Psoas muscle (tissue), 8 donors: Measurements from ENCODE around the gene JADE2. TPM values are rescaled to one million over a fixed set of nuclear protein-coding genes. Genes with fewer than 3 reads are reported as not detected.
A peak's percentile ranks its signal among the peaks of the same experiment; 100 is the strongest.

Experiments used
- ATAC-seq, 4 donors: fragments of 200-7000 bp; cut with Tn5 transposase; one replicate each; pipeline ENCODE4 v1.9.1; 2020; ENCODE audit warnings: moderate library complexity in 3 of 4, mild to moderate bottlenecking in 2 of 4
- DNase-seq, 2 donors: peaks; one replicate each; pipeline ENCODE4 v3.0.0-alpha.2; 2020
- H3K27ac ChIP-seq: fragments of 200-600 bp; one replicate; pipeline ENCODE4 v1.8.0; 2022
- H3K27me3 ChIP-seq, 3 donors: fragments of 200-600 bp in 1 of 3; one replicate each; pipeline versions ENCODE4 v1.6.1 to v1.8.0; 2013 to 2022; ENCODE audit warnings: low read length in 2 of 3, mild to moderate bottlenecking in 2 of 3, moderate library complexity in 1 of 3; ENCODE audit not compliant: insufficient read depth in 3 of 3
- H3K36me3 ChIP-seq, 2 donors: fragments of 200-600 bp in 1 of 2; one replicate each; pipeline versions ENCODE4 v1.6.1 to v1.8.0; 2013 to 2022; ENCODE audit warnings: low read depth in 1 of 2, mild to moderate bottlenecking in 1 of 2, moderate library complexity in 1 of 2; ENCODE audit not compliant: insufficient read depth in 1 of 2
- H3K4me1 ChIP-seq: fragments of 200-600 bp; one replicate; pipeline ENCODE4 v1.8.0; 2022
- H3K4me3 ChIP-seq: fragments of 200-600 bp; one replicate; pipeline ENCODE4 v1.8.0; 2022; ENCODE audit warnings: mild to moderate bottlenecking
- H3K9me3 ChIP-seq: fragments of 200-600 bp; one replicate; pipeline ENCODE4 v1.8.0; 2022
- WGBS, 3 donors: extraction: QIAGEN DNeasy Blood & Tissue Kit; methylation state at CpG; one replicate each; pipeline versions ENCODE4 v1.1.6 to v1.1.7; 2013; 5-methylcytosine and 5-hydroxymethylcytosine counted together
- intact Hi-C, 2 donors: fragments of 100-400 bp; cut with DNase I; formaldehyde crosslinking; loops; one replicate each; pipeline versions ENCODE4 v1.11.0 to v1.14.2; 2022
- polyA plus RNA-seq, 3 donors: library from polyadenylated mRNA; stranded (reverse); fragments of 200-250 nt; gene quantifications; one replicate each; pipeline ENCODE4 v1.2.3, GENCODE V29; 2013
- total RNA-seq, 4 donors: library from RNA; stranded (reverse); fragmentation: NEBNext Ultra II Directional in 2 of 4; extraction: Animal tissue kit (Norgen Biotek cat#: 25700) in 2 of 4; gene quantifications; one replicate each; pipeline versions ENCODE4 v1.2.1 to v1.2.4, GENCODE V29; 2021 to 2023
- TF ChIP-seq, protein P1 (sequence below): fragments of 200-600 bp; IDR thresholded peaks from one replicate; pipeline ENCODE4 v1.8.0; 2022; ENCODE audit warnings: antibody characterized with exemption
- donor health status: healthy with polysubstance abuse.
- donor health status: DM: no; HTN: no; CAD: no; lungs with moderate emphysema.
- donor health status: Bipolar disorder and iron deficiency.
- donor health status: healthy.
- donor health status: DM: yes; HTN: yes; CAD: no.
- donor health status: DM: no; HTN: no; CAD: no.
- donor health status: DM: no; HTN: no; CAD: no.
- donor health status: DM: yes; HTN: yes; CAD: no.

Gene JADE2
- total and polyA plus RNA-seq, 7 donors = 5.0 to 15.1 (median 10.1) TPM

DNA sequence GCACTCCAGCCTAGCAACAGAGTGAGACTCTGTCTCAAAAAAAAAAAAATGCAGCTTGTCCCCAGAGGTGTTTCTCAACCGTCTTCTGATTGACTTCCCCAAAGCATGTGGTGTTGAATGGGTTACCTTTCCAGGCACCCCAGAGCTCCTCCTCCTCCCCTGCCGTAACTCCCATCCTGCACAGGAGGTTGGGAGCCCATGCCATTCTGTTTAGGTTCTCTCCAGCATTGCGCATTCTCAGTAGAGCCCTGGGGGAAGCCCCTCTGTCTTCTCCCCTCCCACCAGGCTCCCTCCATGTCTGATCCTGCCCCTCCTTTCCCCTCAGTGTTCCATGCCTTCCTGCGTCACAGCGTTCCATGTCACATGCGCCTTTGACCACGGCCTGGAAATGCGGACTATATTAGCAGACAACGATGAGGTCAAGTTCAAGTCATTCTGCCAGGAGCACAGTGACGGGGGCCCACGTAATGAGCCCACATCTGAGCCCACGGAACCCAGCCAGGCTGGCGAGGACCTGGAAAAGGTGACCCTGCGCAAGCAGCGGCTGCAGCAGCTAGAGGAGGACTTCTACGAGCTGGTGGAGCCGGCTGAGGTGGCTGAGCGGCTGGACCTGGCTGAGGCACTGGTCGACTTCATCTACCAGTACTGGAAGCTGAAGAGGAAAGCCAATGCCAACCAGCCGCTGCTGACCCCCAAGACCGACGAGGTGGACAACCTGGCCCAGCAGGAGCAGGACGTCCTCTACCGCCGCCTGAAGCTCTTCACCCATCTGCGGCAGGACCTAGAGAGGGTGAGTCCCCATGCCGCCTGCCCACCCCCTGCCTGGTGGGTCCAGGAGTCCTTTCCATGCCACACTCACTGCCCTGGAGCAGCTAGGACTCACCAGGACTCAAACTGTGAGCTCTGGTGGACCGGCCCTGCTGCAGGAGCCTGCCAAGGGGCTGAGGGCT is 40.6 kb downstream of the JADE2 start:
- intact Hi-C loops = no loop called here
- ATAC-seq = no peak
- no peak for DNase-seq
- Histone ChIP-seq H3K9me3 (no peaks in the 10 kb centered on the region), H3K4me3 (no peak overlapping the region), H3K36me3 (peaks cover 0 to 65% of the 10 kb centered on the region in 2 donors), H3K4me1 (peaks cover 46% of the 10 kb centered on the region), H3K27ac (no peak overlapping the region), H3K27me3 (no peaks in the 10 kb centered on the region)
- 95 to 97% (median 96%) methylated on average over 28 of the region's 28 CpGs for WGBS, 3 donors
- TF ChIP-seq, protein P1, sequence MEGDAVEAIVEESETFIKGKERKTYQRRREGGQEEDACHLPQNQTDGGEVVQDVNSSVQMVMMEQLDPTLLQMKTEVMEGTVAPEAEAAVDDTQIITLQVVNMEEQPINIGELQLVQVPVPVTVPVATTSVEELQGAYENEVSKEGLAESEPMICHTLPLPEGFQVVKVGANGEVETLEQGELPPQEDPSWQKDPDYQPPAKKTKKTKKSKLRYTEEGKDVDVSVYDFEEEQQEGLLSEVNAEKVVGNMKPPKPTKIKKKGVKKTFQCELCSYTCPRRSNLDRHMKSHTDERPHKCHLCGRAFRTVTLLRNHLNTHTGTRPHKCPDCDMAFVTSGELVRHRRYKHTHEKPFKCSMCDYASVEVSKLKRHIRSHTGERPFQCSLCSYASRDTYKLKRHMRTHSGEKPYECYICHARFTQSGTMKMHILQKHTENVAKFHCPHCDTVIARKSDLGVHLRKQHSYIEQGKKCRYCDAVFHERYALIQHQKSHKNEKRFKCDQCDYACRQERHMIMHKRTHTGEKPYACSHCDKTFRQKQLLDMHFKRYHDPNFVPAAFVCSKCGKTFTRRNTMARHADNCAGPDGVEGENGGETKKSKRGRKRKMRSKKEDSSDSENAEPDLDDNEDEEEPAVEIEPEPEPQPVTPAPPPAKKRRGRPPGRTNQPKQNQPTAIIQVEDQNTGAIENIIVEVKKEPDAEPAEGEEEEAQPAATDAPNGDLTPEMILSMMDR = no peak

GRCh38 chr5:134566741-134567221 is 41.3 kb downstream of the JADE2 start:
- Histone ChIP-seq H3K27me3 (no peaks in the 10 kb centered on the region), H3K27ac (peak overlapping the region; percentile 88), H3K4me1 (peaks cover 48% of the 10 kb centered on the region), H3K9me3 (no peaks in the 10 kb centered on the region), H3K4me3 (no peak overlapping the region), H3K36me3 (peaks cover 0 to 61% of the 10 kb centered on the region in 2 donors)
- 87 to 94% (median 92%) methylated on average over 13 of the region's 13 CpGs for WGBS, 3 donors
- intact Hi-C loops = no loop called here
- ATAC-seq (no peak), DNase-seq (peak in 1 of 2 donors; percentile 48)
- TF ChIP-seq, protein P1 = no peak

DNA sequence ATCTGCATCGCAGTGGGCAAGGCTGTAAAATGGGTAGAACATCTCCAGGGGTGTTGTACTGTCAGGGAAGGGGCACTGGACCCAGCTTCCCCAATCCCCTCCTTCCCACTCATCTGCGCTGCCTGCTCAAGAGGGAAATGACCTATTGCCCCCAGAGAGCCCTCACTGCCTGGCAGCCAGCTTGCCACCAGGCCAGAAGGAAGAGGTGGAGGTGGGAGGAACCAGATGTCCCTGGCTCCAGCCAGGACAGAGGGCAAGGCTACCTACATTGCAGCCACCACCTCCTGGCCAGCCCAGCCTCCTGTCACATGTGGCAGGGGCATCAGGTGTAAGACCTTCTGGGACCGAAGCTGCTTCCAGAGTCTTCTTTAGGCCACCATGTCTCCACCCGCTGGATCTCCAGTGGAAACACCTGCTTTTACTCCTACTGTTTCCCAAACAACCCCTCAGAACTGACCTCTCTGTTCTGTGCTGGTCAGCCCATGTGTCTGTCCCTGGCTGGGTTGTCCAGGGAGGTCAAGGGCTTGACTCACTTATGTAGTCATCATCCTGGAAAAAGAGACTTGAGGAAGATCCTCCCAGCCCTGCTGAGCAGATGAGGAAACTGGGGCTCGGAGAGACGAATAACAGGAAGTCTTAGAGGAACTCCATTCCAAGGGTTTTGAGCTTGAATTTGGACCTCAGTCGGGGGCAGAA is 42.3 kb downstream of the JADE2 start:
- TF ChIP-seq, protein P1 = no peak
- Histone ChIP-seq H3K27me3 (no peaks in the 10 kb centered on the region), H3K4me3 (no peak overlapping the region), H3K4me1 (peaks cover 43% of the 10 kb centered on the region), H3K9me3 (no peaks in the 10 kb centered on the region), H3K27ac (peak overlapping the region; percentile 88), H3K36me3 (peaks cover 0 to 57% of the 10 kb centered on the region in 2 donors)
- 73 to 75% (median 75%) methylated on average over 7 of the region's 7 CpGs for WGBS, 3 donors
- peak; percentile 36 to 79 (median 74) for ATAC-seq
- intact Hi-C loops = no loop called here
- peak in 1 of 2 donors; percentile 73 for DNase-seq

GRCh38 chr5:134568337-134568700 is 42.8 kb downstream of the JADE2 start:
- Histone ChIP-seq H3K27me3 (no peaks in the 10 kb centered on the region), H3K4me3 (no peak overlapping the region), H3K4me1 (peaks cover 43% of the 10 kb centered on the region), H3K36me3 (peaks cover 0 to 57% of the 10 kb centered on the region in 2 donors), H3K27ac (peak overlapping the region; percentile 88), H3K9me3 (no peaks in the 10 kb centered on the region)
- ATAC-seq = peak in 1 of 4 donors; percentile 2
- TF ChIP-seq, protein P1 = no peak
- WGBS, 3 donors = 56 to 68% (median 65%) methylated on average over 5 of the region's 5 CpGs
- intact Hi-C loops = no loop called here
- DNase-seq = no peak
